A673 (cell line): Measurements from ENCODE around the gene BDKRB1.

ENCODE experiments used
- CTCF ChIP-seq: fragments of 300-800, 200-600 bp; sonication (generic); conservative IDR thresholded peaks from 2 replicates; pipeline ENCODE4 v1.5.1; 2017; ENCODE audit warnings: low read depth, mild to moderate bottlenecking, antibody characterized with exemption, low read length, moderate library complexity, mixed read lengths
- EZH2 ChIP-seq: fragments of 200-600 bp; sonication (generic); IDR thresholded peaks from 2 replicates; pipeline ENCODE4 v1.6.1; 2017; ENCODE audit warnings: borderline replicate concordance, low read depth, mild to moderate bottlenecking, mixed read lengths, antibody characterized with exemption, low read length; ENCODE audit not compliant: poor library complexity, severe bottlenecking

- TF ChIP-seq EZH2 = no peak
- no peak for TF ChIP-seq CTCF
Measured at GRCh38 chr14:96267336-96267735, 11.3 kb downstream of the BDKRB1 start.
